Body of pancreas (tissue), 4 donors: ENCODE results near the gene SOBP.

Experiments
- CTCF ChIP-seq, 7 experiments: fragments of 450-650 bp in 4 of 7; fragments of 200-600 bp in 3 of 7; sonication (generic) in 3 of 7; IDR thresholded peaks; one replicate each; pipeline ENCODE4 v1.5.1; 2016 to 2019; ENCODE audit warnings: antibody characterized with exemption in 7 of 7
- POLR2A ChIP-seq, 3 donors: fragments of 450-650 bp; IDR thresholded peaks; one replicate each; pipeline ENCODE4 v1.6.1; 2016; ENCODE audit warnings: antibody characterized with exemption in 3 of 3, mild to moderate bottlenecking in 2 of 3

- TF ChIP-seq CTCF (IDR thresholded peaks at IDR 0.05) (no peak), POLR2A (IDR thresholded peaks at IDR 0.05) (no peak)
Observed at GRCh38 chr6:107447663-107448216, 42.2 kb upstream of the SOBP start.
